Measurements from ENCODE around the gene AXL.
"Not testable (repeated sequence)": the region's sequence is repeated elsewhere in the genome, so short reads cannot be mapped to it uniquely, and the experiment has no call there.

Gene AXL

GRCh38 chr19:41206926-41207750 lies 11.9 kb upstream of the AXL start:
- no peak for DNase-seq

- no peak for DNase-seq
Measured at GRCh38 chr19:41214161-41214560, 4.9 kb upstream of the AXL start.

DNA sequence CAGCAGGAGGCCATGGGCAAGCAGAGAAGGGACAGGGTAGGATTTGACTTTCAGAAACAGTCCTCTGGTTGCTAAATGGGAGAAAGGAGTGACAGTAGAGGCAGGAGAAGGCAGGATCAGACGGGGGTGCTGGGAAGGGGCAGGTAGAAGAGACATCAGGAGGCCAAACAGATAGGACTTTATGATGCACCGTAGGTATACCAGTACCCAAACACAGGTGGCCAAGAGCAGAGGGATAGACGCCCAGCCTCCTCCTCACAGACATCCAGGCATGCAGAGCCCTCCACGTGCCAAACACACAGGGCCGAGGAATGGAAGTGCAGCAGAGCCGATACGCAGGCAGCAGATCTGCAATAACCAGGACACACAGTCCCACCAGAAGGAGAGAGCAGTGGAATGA lies 1.3 kb upstream of the AXL start:
- DNase-seq, result no peak

DNA sequence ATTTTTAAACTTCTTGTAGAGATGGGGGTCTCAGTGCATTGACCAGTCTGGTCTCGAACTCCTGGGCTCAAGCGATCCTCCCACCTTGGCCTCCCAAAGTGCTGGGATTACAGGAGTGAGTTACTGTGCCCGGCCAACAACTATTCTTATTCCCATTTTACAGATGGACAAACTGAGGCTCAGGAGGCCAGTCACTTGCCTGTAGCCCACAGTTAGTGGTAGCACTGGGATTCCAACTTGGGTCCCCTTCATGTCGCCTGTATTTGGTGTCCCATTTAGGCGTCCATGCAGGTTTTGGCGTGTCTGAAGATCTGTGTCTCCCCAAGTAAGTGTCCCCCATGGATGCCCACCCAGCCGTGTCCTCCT lies 791 bp upstream of the AXL start:
- DNase-seq, result no peak

GRCh38 chr19:41219924-41220567 lies 1.0 kb downstream of the AXL start:
- DNase-seq, result no peak

DNA sequence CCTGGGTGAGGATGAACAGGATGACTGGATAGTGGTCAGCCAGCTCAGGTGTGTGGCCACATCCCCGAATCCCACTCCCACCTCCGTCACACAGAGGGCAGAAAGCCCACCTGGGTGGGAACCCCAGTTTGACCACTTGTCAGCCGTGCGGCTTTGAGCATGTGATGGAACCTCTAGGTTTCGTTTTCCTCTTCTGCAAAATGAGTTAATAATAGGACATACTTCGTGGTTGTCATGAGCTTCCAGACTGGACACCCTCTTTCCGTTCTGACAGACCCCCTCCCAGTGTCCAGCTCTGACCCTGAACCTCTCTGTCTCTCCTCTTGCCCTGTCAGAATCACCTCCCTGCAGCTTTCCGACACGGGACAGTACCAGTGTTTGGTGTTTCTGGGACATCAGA lies 1.8 kb downstream of the AXL start:
- no peak for DNase-seq

- no peak for DNase-seq
Measured at GRCh38 chr19:41221514-41222205, 2.6 kb downstream of the AXL start.

DNA sequence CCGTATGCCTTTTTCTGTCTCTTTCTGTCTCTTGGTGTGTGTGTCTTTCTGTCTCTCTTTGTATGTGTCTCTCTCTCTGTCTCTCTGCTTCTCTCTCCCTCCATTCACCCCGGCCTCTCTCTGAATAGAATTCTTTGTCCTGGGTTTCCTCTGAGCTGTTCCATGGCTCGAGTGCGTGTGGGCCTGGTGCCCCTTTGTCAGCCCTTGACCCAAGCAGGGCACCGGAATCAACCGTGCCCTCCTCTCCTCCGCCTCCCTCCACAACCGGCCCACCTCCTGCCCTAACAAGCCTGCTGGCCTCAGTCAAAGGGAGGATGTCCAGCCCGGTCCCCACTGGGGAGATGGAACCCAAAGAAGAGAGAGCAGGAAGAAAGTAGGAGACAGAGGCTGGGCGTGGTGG lies 3.2 kb downstream of the AXL start:
- DNase-seq, result no peak

DNA sequence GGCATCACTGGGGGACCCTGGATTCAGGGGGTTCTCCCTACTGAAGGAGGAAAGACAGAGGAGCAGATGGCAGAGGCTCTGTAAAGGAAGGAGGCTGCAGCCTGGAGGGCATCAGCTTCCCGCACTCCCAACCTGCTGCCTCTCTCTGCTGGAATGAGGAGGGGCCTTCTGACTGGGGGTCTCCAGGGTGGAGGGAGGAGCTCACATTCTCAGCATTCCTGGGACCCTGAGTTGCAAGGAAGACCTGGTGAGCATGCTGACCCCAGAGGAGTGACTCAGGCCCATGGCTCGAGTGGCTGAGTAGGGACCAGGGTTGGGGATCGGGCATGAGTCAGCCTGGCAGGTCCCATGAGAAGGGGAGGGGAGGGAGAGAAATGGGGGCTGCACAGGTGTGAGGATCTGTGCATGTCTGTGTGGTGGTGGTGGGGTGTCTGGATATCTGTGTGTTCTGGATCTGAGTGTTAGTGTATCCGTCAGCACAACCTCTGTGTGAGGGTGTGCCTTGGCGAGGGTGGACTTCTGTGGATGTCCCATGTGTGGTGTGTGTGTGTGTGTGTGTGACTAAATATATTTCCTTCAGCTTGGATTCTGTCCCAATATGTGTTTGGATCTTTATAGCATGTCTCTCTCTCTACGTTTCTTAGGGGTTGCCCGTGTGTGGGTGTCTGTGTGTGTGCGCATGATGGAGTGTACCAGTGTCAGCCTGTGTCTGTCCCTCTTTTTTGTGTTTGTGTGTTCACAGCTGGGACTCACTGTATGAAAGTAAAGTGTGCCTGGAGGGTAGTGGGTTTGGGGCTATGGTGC lies 4.6 kb downstream of the AXL start:
- no peak for DNase-seq

DNA sequence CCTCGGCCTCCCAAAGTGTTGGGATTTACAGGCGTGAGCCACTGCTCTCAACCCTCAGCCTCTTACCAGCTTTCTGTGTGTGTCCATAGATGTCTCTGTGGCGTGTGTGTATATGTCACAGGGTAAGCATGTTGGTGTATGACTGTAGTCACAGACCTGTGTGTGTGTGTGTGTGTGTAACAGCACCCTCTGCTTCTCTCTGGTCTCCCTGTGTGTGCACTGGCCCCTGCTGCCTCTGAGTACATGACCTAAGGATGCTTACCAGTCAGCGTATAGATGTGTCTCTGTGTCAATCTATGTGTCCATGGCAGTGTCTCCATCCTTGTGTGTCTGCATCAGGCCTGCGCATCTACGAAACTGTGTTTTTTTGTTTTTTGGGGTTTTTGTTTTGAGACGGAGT lies 5.6 kb downstream of the AXL start:
- no peak for DNase-seq

GRCh38 chr19:41225238-41226052 lies 6.4 kb downstream of the AXL start:
- DNase-seq, result peak; percentile 49 to 56

DNA sequence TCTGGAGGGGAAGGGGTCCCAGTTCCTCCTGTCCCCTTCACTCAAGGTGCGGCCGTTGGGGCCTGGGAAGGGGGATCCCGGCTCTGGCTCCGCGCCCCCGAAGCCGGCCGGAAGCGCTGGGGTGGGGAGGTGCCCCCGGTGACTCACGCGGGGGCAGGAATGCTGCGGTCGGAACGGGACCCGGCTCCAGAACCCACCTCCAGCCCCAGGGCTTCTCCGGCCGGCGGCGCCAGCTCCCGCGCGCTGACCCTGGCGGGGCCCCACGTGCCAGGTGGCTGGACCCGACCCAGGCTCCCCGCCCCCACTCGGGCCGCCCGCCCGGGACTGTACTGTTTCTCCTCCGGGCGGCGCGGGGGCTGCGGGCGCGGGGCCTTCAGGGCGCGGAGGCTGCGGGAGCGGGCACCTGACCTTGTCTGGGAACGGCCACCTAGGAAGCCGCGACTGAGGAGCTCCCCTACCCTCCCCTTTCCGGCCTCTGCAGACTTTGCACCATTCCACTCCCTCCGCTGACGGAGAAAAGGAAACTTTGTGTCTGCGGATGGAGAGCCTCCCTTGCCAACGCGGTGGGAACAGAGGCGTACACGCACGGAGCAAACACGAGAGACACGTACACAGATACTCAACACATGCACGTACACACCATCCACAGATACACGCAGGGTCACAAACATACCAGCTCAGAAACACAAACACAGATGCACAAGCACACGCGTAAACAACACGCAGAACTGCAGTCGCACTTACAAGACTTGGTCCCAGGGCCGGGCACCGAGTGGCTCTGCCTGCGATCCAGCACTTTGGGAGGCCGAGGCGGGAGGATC lies 7.2 kb downstream of the AXL start:
- peak; percentile 35 to 39 for DNase-seq

DNA sequence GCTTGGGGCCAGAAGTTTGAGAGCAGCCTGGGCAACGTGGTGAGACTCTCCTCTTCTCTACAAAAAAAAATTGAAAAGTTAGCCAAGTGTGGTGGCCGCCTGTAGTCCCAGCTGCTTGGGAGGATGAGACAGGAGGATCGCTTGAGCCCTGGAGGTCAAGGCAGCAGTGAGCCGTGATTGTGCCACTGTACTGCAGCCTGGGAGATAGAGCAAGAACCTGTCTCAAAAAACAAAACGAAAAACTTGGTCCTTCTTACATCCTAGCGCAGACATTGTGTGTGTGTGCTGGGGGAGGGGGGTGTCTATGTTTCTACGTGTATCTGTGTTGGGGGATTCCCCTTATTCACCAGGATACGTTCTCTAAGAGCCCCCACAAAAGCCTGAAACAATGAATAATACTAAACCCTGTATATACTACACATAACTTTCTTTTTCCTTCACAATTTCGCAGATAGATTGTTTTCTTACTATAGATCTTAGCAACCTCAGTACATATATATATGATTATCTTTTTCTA lies 7.9 kb downstream of the AXL start:
- DNase-seq, result no peak

GRCh38 chr19:41228486-41228885 lies 9.5 kb downstream of the AXL start:
- DNase-seq, result no peak

DNA sequence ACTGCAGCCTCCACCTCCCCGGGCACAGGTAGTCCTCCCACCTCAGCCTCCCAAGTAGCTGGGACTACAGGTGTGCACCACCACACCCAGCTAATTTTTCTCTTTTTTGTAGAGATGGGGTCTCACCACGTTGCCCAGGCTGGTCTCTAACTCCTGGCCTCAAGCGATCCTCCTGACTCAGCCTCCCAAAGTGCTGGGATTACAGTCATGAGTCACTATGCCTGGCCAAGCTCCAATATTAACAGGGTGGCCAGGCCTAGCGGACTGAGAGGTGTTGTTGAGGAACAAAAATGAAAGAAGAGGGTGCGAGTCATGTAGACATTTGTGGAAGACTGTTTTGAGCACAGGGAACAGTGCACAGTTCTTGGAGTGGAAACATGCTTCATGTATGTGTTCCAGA lies 10.3 kb downstream of the AXL start:
- not testable (repeated sequence) for DNase-seq

GRCh38 chr19:41230067-41230857 lies 11.2 kb downstream of the AXL start:
- no peak for DNase-seq

DNA sequence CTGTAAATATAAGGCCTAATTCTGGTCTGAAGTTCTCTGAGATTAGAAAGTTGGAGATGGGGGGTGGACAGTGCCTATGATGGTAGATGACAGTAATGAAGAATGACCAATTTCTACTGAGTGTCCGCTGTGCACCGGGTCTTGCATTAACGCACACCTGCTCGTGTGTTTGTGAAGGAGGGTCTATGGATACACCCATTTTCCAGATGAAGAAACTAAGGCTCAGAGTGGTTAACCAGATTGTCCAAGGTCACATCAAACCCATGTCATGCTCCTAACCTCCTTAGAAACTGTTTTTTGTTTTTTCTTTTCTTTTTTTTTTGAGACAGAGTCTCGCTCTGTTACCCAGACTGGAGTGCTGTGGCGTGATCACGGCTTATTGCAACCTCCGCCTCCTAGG lies 13.7 kb downstream of the AXL start:
- DNase-seq, result no peak

GRCh38 chr19:41233748-41234240 lies 14.8 kb downstream of the AXL start:
- DNase-seq, result no peak

DNA sequence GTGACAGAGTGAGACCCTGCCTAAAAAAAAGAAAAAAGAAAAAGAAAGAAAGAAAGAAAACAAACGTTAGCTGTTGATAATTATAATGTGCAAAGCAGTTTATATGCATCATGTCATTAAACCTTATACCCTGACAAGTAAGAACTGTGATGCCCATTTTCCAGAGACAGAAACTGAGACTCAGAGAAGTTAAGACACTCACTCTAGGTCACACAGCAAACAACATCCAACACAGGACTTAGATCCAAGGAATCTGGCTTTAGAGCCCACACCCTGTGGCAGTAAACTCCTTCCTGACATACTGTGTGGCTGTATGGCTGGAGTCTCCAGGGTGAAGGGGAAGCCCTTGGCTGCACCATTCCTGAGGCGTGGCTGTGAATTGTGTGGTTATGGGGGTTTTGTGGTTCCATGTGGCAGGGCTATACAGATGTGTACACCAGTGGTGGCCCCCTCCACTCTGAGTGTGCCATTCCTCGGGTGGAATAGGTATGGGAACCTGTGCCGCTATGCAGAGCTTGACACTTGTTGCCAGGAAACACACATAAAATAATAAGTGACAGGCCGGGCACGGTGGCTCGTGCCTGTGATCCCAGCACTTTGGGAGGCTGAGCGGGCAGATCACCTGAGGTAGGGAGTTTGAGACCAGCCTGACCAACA lies 15.6 kb downstream of the AXL start:
- DNase-seq, result no peak

DNA sequence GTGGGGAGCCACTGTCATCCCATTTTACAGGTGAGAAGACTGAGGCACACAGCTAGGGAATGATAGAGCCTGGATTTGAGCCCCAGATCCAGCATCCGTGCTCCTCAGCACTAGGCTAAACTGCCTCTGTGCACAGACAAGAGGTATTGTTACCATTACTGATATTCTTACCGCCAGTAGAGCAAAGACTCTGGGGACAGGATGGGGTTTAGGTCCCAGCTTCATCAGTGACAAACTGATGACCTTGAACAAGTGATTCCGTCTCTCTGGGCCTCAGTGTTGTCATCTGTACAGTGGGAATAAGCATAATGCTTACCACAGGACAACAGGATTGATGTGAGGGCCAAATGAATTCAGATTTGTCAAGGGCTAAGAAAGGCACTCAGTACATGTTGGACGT lies 16.5 kb downstream of the AXL start:
- DNase-seq, result no peak

Measured in activated CD4-positive, alpha-beta T cell treated with anti-CD3 and anti-CD28 coated beads for 4 hours (primary cell).